ENCODE data around the gene GNAO1.

GNAO1 gene

GRCh38 chr16:56279914-56280313 is 88.6 kb downstream of the GNAO1 start:
- Histone ChIP-seq H3K27me3 (ENCODE audit: control insufficient read depth in 1 of 2, insufficient read depth in 2 of 2, low read length in 2 of 2) (no peaks in the 10 kb centered on the region), H3K36me3 (ENCODE audit: control insufficient read depth in 1 of 2, insufficient read depth in 2 of 2, low read length in 2 of 2) (no peaks in the 10 kb centered on the region), H3K27ac (ENCODE audit: low read depth, low read length) (no peak overlapping the region), H3K4me3 (ENCODE audit: low read depth in 1 of 2, low read length in 2 of 2) (no peak overlapping the region), H3K9ac (ENCODE audit: low read depth in 1 of 2, low read length in 2 of 2) (no peak overlapping the region), H3K4me1 (ENCODE audit: control insufficient read depth in 1 of 2, insufficient read depth in 2 of 2, low read length in 2 of 2) (no peaks in the 10 kb centered on the region), H3K9me3 (ENCODE audit: control insufficient read depth in 1 of 2, low read length in 2 of 2) (no peaks in the 10 kb centered on the region)

DNA sequence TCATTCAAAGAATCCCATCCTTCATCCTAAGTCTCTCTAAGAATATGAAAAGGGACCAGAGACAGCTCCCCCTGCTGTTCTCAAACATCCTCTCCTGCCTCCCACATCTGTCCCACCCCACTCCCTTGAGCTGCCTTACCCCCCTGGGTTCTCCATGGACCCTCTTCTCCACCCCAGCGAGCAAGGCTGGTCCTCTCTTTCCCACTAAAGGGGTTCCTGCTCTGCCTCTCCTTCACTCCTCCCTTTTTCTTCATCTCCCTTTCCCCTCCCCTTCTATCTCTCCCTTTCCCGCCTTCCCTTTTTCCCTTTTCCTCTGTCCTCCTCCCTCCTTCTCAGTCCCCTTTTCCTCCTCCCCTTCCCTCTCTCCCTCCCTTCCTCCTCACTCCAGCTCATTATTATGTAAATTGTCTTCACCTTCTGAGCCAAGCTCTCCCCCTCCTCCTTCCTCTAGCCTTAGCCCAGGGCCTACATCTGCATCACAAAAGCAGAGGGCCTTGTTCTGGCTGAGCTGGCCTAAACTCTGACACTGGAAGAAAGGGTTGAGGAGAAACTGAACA is 90.0 kb downstream of the GNAO1 start:
- Histone ChIP-seq H3K4me1 (ENCODE audit: control insufficient read depth in 1 of 2, insufficient read depth in 2 of 2, low read length in 2 of 2) (no peaks in the 10 kb centered on the region), H3K4me3 (ENCODE audit: low read depth in 1 of 2, low read length in 2 of 2) (no peak overlapping the region), H3K36me3 (ENCODE audit: control insufficient read depth in 1 of 2, insufficient read depth in 2 of 2, low read length in 2 of 2) (no peaks in the 10 kb centered on the region), H3K9ac (ENCODE audit: low read depth in 1 of 2, low read length in 2 of 2) (no peak overlapping the region), H3K27ac (ENCODE audit: low read depth, low read length) (no peak overlapping the region), H3K27me3 (ENCODE audit: control insufficient read depth in 1 of 2, insufficient read depth in 2 of 2, low read length in 2 of 2) (no peaks in the 10 kb centered on the region), H3K9me3 (ENCODE audit: control insufficient read depth in 1 of 2, low read length in 2 of 2) (no peaks in the 10 kb centered on the region)

DNA sequence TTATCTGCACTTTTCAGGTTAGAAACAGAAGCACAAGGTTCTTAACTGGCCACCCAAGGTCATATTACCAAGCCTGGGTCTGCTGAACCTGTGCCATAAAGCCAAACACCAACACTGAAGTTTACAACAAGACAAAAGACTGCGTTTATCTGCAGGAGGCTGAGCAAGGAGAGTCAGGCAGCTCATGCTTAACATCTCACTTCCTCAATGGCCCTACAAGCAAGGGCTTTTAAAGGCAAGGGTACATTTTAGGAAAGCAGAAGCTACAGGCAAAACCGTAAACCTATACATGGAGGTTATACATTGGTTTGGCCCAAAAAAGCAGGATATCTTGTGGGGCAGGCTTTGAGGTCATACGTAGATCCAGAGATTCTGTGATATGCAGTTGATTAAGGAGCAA is 91.2 kb downstream of the GNAO1 start:
- H3K4me1 ChIP-seq (ENCODE audit: control insufficient read depth in 1 of 2, insufficient read depth in 2 of 2, low read length in 2 of 2) = no peaks in the 10 kb centered on the region

GRCh38 chr16:56284521-56284920 is 93.2 kb downstream of the GNAO1 start:
- Histone ChIP-seq H3K4me3 (ENCODE audit: low read depth in 1 of 2, low read length in 2 of 2) (no peak overlapping the region), H3K36me3 (ENCODE audit: control insufficient read depth in 1 of 2, insufficient read depth in 2 of 2, low read length in 2 of 2) (no peaks in the 10 kb centered on the region), H3K4me1 (ENCODE audit: control insufficient read depth in 1 of 2, insufficient read depth in 2 of 2, low read length in 2 of 2) (no peaks in the 10 kb centered on the region)

More for the DNA sequence above, 91.2 kb downstream of the GNAO1 start:
- H3K9me3 ChIP-seq (ENCODE audit: control insufficient read depth in 1 of 2, low read length in 2 of 2) = no peaks in the 10 kb centered on the region
- H3K9ac ChIP-seq (ENCODE audit: low read depth in 1 of 2, low read length in 2 of 2) = no peak overlapping the region
- H3K27me3 ChIP-seq (ENCODE audit: control insufficient read depth in 1 of 2, insufficient read depth in 2 of 2, low read length in 2 of 2) = no peaks in the 10 kb centered on the region
- H3K36me3 ChIP-seq (ENCODE audit: control insufficient read depth in 1 of 2, insufficient read depth in 2 of 2, low read length in 2 of 2) = no peaks in the 10 kb centered on the region
- H3K4me3 ChIP-seq (ENCODE audit: low read depth in 1 of 2, low read length in 2 of 2) = no peak overlapping the region
- H3K27ac ChIP-seq (ENCODE audit: low read depth, low read length) = no peak overlapping the region

GRCh38 chr16:56286809-56287208 is 95.5 kb downstream of the GNAO1 start:
- Histone ChIP-seq H3K9me3 (ENCODE audit: control insufficient read depth in 1 of 2, low read length in 2 of 2) (no peaks in the 10 kb centered on the region), H3K27ac (ENCODE audit: low read depth, low read length) (no peak overlapping the region), H3K4me3 (ENCODE audit: low read depth in 1 of 2, low read length in 2 of 2) (no peak overlapping the region), H3K4me1 (ENCODE audit: control insufficient read depth in 1 of 2, insufficient read depth in 2 of 2, low read length in 2 of 2) (no peaks in the 10 kb centered on the region), H3K27me3 (ENCODE audit: control insufficient read depth in 1 of 2, insufficient read depth in 2 of 2, low read length in 2 of 2) (no peaks in the 10 kb centered on the region), H3K9ac (ENCODE audit: low read depth in 1 of 2, low read length in 2 of 2) (no peak overlapping the region), H3K36me3 (ENCODE audit: control insufficient read depth in 1 of 2, insufficient read depth in 2 of 2, low read length in 2 of 2) (no peaks in the 10 kb centered on the region)

More at GRCh38 chr16:56284521-56284920, 93.2 kb downstream of the GNAO1 start:
- Histone ChIP-seq H3K27ac (ENCODE audit: low read depth, low read length) (no peak overlapping the region), H3K9me3 (ENCODE audit: control insufficient read depth in 1 of 2, low read length in 2 of 2) (no peaks in the 10 kb centered on the region), H3K27me3 (ENCODE audit: control insufficient read depth in 1 of 2, insufficient read depth in 2 of 2, low read length in 2 of 2) (no peaks in the 10 kb centered on the region), H3K9ac (ENCODE audit: low read depth in 1 of 2, low read length in 2 of 2) (no peak overlapping the region)

DNA sequence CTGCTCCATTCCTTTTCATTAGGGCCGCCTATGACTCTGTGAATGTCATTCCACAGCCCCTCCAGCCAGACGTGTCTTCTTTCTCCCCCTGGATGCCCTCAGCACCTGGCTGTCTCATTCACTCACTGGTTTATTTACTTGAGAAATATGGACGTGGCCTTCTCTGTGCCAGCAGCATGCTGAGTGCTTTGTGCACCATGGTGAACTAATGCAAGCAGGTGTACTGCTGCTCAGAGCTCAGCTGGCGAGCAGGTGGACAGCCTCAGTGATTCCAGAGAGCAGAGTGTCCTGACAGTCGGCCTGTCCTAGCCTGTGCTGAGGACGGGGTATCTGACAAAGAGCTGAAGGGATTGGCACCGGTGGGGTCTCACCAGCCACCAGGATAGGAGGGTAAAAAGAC is 96.7 kb downstream of the GNAO1 start:
- no peaks in the 10 kb centered on the region for H3K27me3 ChIP-seq (ENCODE audit: control insufficient read depth in 1 of 2, insufficient read depth in 2 of 2, low read length in 2 of 2)
- no peaks in the 10 kb centered on the region for H3K4me1 ChIP-seq (ENCODE audit: control insufficient read depth in 1 of 2, insufficient read depth in 2 of 2, low read length in 2 of 2)
- no peak overlapping the region for H3K4me3 ChIP-seq (ENCODE audit: low read depth in 1 of 2, low read length in 2 of 2)
- H3K36me3 ChIP-seq (ENCODE audit: control insufficient read depth in 1 of 2, insufficient read depth in 2 of 2, low read length in 2 of 2) = no peaks in the 10 kb centered on the region
- H3K9ac ChIP-seq (ENCODE audit: low read depth in 1 of 2, low read length in 2 of 2) = no peak overlapping the region
- H3K27ac ChIP-seq (ENCODE audit: low read depth, low read length) = no peak overlapping the region
- H3K9me3 ChIP-seq (ENCODE audit: control insufficient read depth in 1 of 2, low read length in 2 of 2) = no peaks in the 10 kb centered on the region

GRCh38 chr16:56289416-56289815 is 98.1 kb downstream of the GNAO1 start:
- H3K27ac ChIP-seq (ENCODE audit: low read depth, low read length) = no peak overlapping the region
- H3K4me1 ChIP-seq (ENCODE audit: control insufficient read depth in 1 of 2, insufficient read depth in 2 of 2, low read length in 2 of 2) = no peaks in the 10 kb centered on the region
- no peak overlapping the region for H3K9ac ChIP-seq (ENCODE audit: low read depth in 1 of 2, low read length in 2 of 2)
- H3K9me3 ChIP-seq (ENCODE audit: control insufficient read depth in 1 of 2, low read length in 2 of 2) = no peaks in the 10 kb centered on the region
- no peak overlapping the region for H3K4me3 ChIP-seq (ENCODE audit: low read depth in 1 of 2, low read length in 2 of 2)
- H3K36me3 ChIP-seq (ENCODE audit: control insufficient read depth in 1 of 2, insufficient read depth in 2 of 2, low read length in 2 of 2) = no peaks in the 10 kb centered on the region
- H3K27me3 ChIP-seq (ENCODE audit: control insufficient read depth in 1 of 2, insufficient read depth in 2 of 2, low read length in 2 of 2) = no peaks in the 10 kb centered on the region

- H3K36me3 ChIP-seq (ENCODE audit: control insufficient read depth in 1 of 2, insufficient read depth in 2 of 2, low read length in 2 of 2) = no peaks in the 10 kb centered on the region
- H3K27me3 ChIP-seq (ENCODE audit: control insufficient read depth in 1 of 2, insufficient read depth in 2 of 2, low read length in 2 of 2) = no peaks in the 10 kb centered on the region
- H3K4me3 ChIP-seq (ENCODE audit: low read depth in 1 of 2, low read length in 2 of 2) = no peak overlapping the region
- no peaks in the 10 kb centered on the region for H3K4me1 ChIP-seq (ENCODE audit: control insufficient read depth in 1 of 2, insufficient read depth in 2 of 2, low read length in 2 of 2)
- no peaks in the 10 kb centered on the region for H3K9me3 ChIP-seq (ENCODE audit: control insufficient read depth in 1 of 2, low read length in 2 of 2)
- no peak overlapping the region for H3K27ac ChIP-seq (ENCODE audit: low read depth, low read length)
- H3K9ac ChIP-seq (ENCODE audit: low read depth in 1 of 2, low read length in 2 of 2) = no peak overlapping the region
These were observed 98.6 kb downstream of the GNAO1 start for GRCh38 chr16:56289862-56290261.

DNA sequence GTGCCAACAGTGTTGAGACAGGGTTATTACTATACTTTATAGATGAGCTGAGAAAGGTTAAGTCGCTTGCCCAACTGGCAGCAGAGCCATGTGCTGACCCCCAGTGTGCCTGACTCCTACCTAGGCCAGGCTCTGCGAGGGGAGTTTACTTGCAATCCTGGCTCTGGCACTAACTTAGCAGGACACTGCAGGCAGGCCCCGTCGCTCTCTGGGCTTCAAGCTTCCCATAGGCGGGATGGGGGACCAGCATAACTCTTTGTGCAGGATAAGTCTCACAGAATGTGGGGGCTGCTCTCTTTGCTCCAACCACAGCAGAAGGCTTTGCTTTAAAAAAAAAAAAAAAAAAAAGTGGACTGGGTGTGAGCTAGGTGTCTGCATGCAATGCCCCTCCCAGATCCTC is 102.7 kb downstream of the GNAO1 start:
- Histone ChIP-seq H3K9ac (ENCODE audit: low read depth in 1 of 2, low read length in 2 of 2) (no peak overlapping the region), H3K4me1 (ENCODE audit: control insufficient read depth in 1 of 2, insufficient read depth in 2 of 2, low read length in 2 of 2) (no peaks in the 10 kb centered on the region)

GRCh38 chr16:56294579-56294978 is 103.3 kb downstream of the GNAO1 start:
- no peaks in the 10 kb centered on the region for H3K36me3 ChIP-seq (ENCODE audit: control insufficient read depth in 1 of 2, insufficient read depth in 2 of 2, low read length in 2 of 2)
- no peak overlapping the region for H3K4me3 ChIP-seq (ENCODE audit: low read depth in 1 of 2, low read length in 2 of 2)
- H3K27me3 ChIP-seq (ENCODE audit: control insufficient read depth in 1 of 2, insufficient read depth in 2 of 2, low read length in 2 of 2) = no peaks in the 10 kb centered on the region
- H3K9me3 ChIP-seq (ENCODE audit: control insufficient read depth in 1 of 2, low read length in 2 of 2) = no peaks in the 10 kb centered on the region
- H3K27ac ChIP-seq (ENCODE audit: low read depth, low read length) = no peak overlapping the region
- no peak overlapping the region for H3K9ac ChIP-seq (ENCODE audit: low read depth in 1 of 2, low read length in 2 of 2)
- no peaks in the 10 kb centered on the region for H3K4me1 ChIP-seq (ENCODE audit: control insufficient read depth in 1 of 2, insufficient read depth in 2 of 2, low read length in 2 of 2)

More for the DNA sequence above, 102.7 kb downstream of the GNAO1 start:
- Histone ChIP-seq H3K27ac (ENCODE audit: low read depth, low read length) (no peak overlapping the region), H3K27me3 (ENCODE audit: control insufficient read depth in 1 of 2, insufficient read depth in 2 of 2, low read length in 2 of 2) (no peaks in the 10 kb centered on the region), H3K36me3 (ENCODE audit: control insufficient read depth in 1 of 2, insufficient read depth in 2 of 2, low read length in 2 of 2) (no peaks in the 10 kb centered on the region), H3K4me3 (ENCODE audit: low read depth in 1 of 2, low read length in 2 of 2) (no peak overlapping the region), H3K9me3 (ENCODE audit: control insufficient read depth in 1 of 2, low read length in 2 of 2) (no peaks in the 10 kb centered on the region)

Data from duodenal mucosa (tissue), 2 donors.